ENCODE measurements around the gene AFMID. TPM values are rescaled to one million over a fixed set of nuclear protein-coding genes. Genes with fewer than 3 reads are reported as not detected.
"Not testable (repeated sequence)": the region's sequence is repeated elsewhere in the genome, so short reads cannot be mapped to it uniquely, and the experiment has no call there.

Gene AFMID
- total RNA-seq, 1 donor: 33.7 TPM

- DNase-seq (ENCODE audit: low read depth in 2 of 3, low spot score in 2 of 3): no peak
Observed at GRCh38 chr17:78219396-78220150, 32.4 kb downstream of the AFMID start.

GRCh38 chr17:78223061-78223460 is 35.9 kb downstream of the AFMID start:
- DNase-seq (ENCODE audit: low read depth in 2 of 3, low spot score in 2 of 3): peak in 1 of 3 donors; percentile 27

- DNase-seq (ENCODE audit: low read depth in 2 of 3, low spot score in 2 of 3): no peak
Observed at GRCh38 chr17:78223765-78224164, 36.6 kb downstream of the AFMID start.

- no peak for DNase-seq (ENCODE audit: low read depth in 2 of 3, low spot score in 2 of 3)
Observed at GRCh38 chr17:78224231-78225087, 37.3 kb downstream of the AFMID start.

- no peak for DNase-seq (ENCODE audit: low read depth in 2 of 3, low spot score in 2 of 3)
Observed at GRCh38 chr17:78225088-78225865, 38.1 kb downstream of the AFMID start.

GRCh38 chr17:78226055-78226758 is 39.0 kb downstream of the AFMID start:
- DNase-seq (ENCODE audit: low read depth in 2 of 3, low spot score in 2 of 3): no peak

- DNase-seq (ENCODE audit: low read depth in 2 of 3, low spot score in 2 of 3): peak in 2 of 3 donors; percentile 49 to 55
Observed at GRCh38 chr17:78226759-78227454, 39.7 kb downstream of the AFMID start.

- peak in 2 of 3 donors; percentile 73 to 79 for DNase-seq (ENCODE audit: low read depth in 2 of 3, low spot score in 2 of 3)
Observed at GRCh38 chr17:78227455-78227916, 40.3 kb downstream of the AFMID start.

- no peak for DNase-seq (ENCODE audit: low read depth in 2 of 3, low spot score in 2 of 3)
Observed at GRCh38 chr17:78228176-78228575, 41.0 kb downstream of the AFMID start.

GRCh38 chr17:78230252-78230962 is 43.2 kb downstream of the AFMID start:
- DNase-seq (ENCODE audit: low read depth in 2 of 3, low spot score in 2 of 3): no peak

GRCh38 chr17:78230996-78231935 is 44.1 kb downstream of the AFMID start, which contains the start of gene TMEM235:
Gene TMEM235, plus strand, starts transcription at chr17:78231631. Its CDS starts 393 bp downstream, at chr17:78232024.
- DNase-seq (ENCODE audit: low read depth in 2 of 3, low spot score in 2 of 3): no peak

- DNase-seq (ENCODE audit: low read depth in 2 of 3, low spot score in 2 of 3): peak in 1 of 3 donors; percentile 37
Observed at GRCh38 chr17:78231991-78232858, 45.1 kb downstream of the AFMID start.

- DNase-seq (ENCODE audit: low read depth in 2 of 3, low spot score in 2 of 3): no peak
Observed at GRCh38 chr17:78232859-78233173, 45.7 kb downstream of the AFMID start.

GRCh38 chr17:78233678-78234077 is 46.5 kb downstream of the AFMID start:
- DNase-seq (ENCODE audit: low read depth in 2 of 3, low spot score in 2 of 3): no peak

GRCh38 chr17:78234261-78234865 is 47.2 kb downstream of the AFMID start:
- DNase-seq (ENCODE audit: low read depth in 2 of 3, low spot score in 2 of 3): no peak

- DNase-seq (ENCODE audit: low read depth in 2 of 3, low spot score in 2 of 3): not testable (repeated sequence)
Observed at GRCh38 chr17:78235022-78235421, 47.9 kb downstream of the AFMID start.

GRCh38 chr17:78235885-78236284 is 48.7 kb downstream of the AFMID start:
- DNase-seq (ENCODE audit: low read depth in 2 of 3, low spot score in 2 of 3): no peak
